ENCODE measurements around the gene LRRC4C. TPM values are rescaled to one million over a fixed set of nuclear protein-coding genes. Genes with fewer than 3 reads are reported as not detected.

LRRC4C gene
- total RNA-seq, 3 donors from 2014 or later (not counting 1 experiment from before 2014, with no cell fraction given) = not detected

DNA sequence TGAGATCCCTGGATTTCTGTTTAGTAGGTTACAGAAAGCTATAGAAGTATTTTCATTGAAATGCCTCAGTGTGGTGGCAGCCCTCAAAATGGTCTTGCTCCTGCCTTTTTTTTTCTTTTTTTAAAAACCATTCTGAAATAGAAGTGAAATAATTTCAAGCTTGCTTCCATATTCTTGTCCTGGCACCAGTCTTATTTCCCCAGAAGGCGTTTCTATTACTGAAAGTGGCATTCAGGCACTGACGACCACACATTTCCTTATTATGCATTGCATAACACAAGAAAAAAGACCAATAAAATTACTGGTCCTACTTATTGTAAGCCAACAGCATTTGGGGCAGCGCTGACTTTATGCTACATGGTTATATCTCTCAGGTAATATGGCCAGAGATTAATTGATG lies 24.5 kb upstream of the LRRC4C start:
- ATAC-seq (no peak), DNase-seq (no peak)
- no peaks in the 10 kb centered on the region for H3K9me3 ChIP-seq (ENCODE audit: control insufficient read depth, insufficient read depth, low read length)
- no peak overlapping the region for H3K4me3 ChIP-seq (ENCODE audit: low read length)
- Mint-ChIP-seq H3K4me3 (no peak overlapping the region), H3K27me3 (ENCODE audit: low read depth in 2 of 2) (no peaks in the 10 kb centered on the region), H3K36me3 (peaks cover 3% of the 10 kb centered on the region), H3K9me3 (peaks cover 10% of the 10 kb centered on the region in 2 donors), H3K27ac (no peak overlapping the region), H3K4me1 (no peaks in the 10 kb centered on the region)
- TF ChIP-seq, protein P1, sequence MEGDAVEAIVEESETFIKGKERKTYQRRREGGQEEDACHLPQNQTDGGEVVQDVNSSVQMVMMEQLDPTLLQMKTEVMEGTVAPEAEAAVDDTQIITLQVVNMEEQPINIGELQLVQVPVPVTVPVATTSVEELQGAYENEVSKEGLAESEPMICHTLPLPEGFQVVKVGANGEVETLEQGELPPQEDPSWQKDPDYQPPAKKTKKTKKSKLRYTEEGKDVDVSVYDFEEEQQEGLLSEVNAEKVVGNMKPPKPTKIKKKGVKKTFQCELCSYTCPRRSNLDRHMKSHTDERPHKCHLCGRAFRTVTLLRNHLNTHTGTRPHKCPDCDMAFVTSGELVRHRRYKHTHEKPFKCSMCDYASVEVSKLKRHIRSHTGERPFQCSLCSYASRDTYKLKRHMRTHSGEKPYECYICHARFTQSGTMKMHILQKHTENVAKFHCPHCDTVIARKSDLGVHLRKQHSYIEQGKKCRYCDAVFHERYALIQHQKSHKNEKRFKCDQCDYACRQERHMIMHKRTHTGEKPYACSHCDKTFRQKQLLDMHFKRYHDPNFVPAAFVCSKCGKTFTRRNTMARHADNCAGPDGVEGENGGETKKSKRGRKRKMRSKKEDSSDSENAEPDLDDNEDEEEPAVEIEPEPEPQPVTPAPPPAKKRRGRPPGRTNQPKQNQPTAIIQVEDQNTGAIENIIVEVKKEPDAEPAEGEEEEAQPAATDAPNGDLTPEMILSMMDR (IDR thresholded peaks at IDR 0.05) = no peak
- H3K27me3 ChIP-seq (ENCODE audit: control insufficient read depth, insufficient read depth, low read length) = no peaks in the 10 kb centered on the region
- H3K36me3 ChIP-seq (ENCODE audit: control insufficient read depth, insufficient read depth, low read length) = no peaks in the 10 kb centered on the region
- intact Hi-C loops (cut with micrococcal nuclease) = no loop called here
- H3K27ac ChIP-seq (ENCODE audit: low read length) = no peak overlapping the region
- 59% methylated on average over 2 of the region's 3 CpGs for WGBS (ENCODE audit: insufficient coverage)
- no peaks in the 10 kb centered on the region for H3K4me1 ChIP-seq (ENCODE audit: control insufficient read depth, insufficient read depth, low read length)

DNA sequence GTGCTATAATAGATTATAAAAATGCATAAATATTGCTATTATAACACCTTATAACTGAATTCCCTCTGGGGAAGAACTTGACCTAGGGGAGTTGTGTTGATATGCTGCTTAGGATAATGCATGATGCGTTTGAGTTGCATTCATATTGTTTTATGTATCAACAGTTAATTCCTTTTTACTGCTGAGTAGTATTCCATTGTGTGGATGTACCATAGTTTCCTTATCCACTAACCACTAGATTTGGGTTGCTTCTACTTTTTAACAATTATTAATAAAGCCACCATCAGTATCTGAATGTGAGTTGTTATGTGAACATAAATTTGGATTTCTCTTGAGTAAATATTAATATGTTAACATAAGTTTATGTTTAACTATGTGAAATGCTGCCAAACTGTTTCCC lies 19.7 kb upstream of the LRRC4C start:
- TF ChIP-seq, protein P1 (IDR thresholded peaks at IDR 0.05) = no peak
- no peak for ATAC-seq

DNA sequence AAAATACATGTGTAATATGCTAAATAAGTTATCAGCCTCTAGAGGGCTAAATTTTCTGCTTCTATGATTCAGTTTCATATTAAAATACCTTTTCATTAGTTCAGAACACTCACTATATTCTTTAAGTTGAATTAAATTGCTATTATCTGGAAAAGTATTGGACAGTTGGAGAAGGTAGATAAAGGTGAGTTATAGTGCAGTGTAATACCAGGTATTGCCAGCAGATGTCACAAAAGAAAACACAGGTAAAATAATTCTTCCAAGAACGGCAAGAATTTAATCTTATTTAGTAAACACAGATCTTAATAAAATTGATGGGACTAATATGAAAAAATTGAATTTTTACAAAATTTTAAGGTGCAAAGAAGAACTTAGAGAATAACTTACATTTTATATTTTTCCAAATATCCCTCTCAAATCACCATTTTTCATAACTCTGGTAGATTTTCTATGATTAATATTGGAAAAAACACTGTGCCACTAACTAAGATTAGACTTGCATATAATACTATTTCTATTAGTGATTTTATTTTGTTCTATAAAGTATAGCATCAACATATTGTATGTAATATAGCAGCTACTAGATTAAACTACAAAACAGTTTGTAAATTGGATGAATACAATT lies 1.7 kb upstream of the LRRC4C start:
- H3K9me3 Mint-ChIP-seq = peaks cover 3 to 10% of the 10 kb centered on the region in 2 donors
- H3K36me3 ChIP-seq (ENCODE audit: control insufficient read depth, insufficient read depth, low read length) = no peaks in the 10 kb centered on the region
- no peak overlapping the region for H3K27ac ChIP-seq (ENCODE audit: low read length)
- no CpG with 5 or more reads among the region's 1 CpG for WGBS (ENCODE audit: insufficient coverage)
- ATAC-seq (no peak), DNase-seq (peak in 1 of 2 donors; percentile 3)
- H3K4me3 Mint-ChIP-seq = no peak overlapping the region
- no peak overlapping the region for H3K4me3 ChIP-seq (ENCODE audit: low read length)
- H3K27me3 Mint-ChIP-seq (ENCODE audit: low read depth in 2 of 2) = peaks cover 0 to 10% of the 10 kb centered on the region in 2 donors
- no peak overlapping the region for H3K27ac Mint-ChIP-seq
- no peaks in the 10 kb centered on the region for H3K36me3 Mint-ChIP-seq
- H3K9me3 ChIP-seq (ENCODE audit: control insufficient read depth, insufficient read depth, low read length) = no peaks in the 10 kb centered on the region
- intact Hi-C loops (cut with micrococcal nuclease) = no loop called here
- TF ChIP-seq, protein P1 (IDR thresholded peaks at IDR 0.05) = no peak
- no peaks in the 10 kb centered on the region for H3K4me1 ChIP-seq (ENCODE audit: control insufficient read depth, insufficient read depth, low read length)
- H3K4me1 Mint-ChIP-seq = no peaks in the 10 kb centered on the region
- no peaks in the 10 kb centered on the region for H3K27me3 ChIP-seq (ENCODE audit: control insufficient read depth, insufficient read depth, low read length)

More for the DNA sequence above, 19.7 kb upstream of the LRRC4C start:
- Mint-ChIP-seq H3K4me1 (no peaks in the 10 kb centered on the region), H3K9me3 (peaks cover 7 to 12% of the 10 kb centered on the region in 2 donors), H3K27me3 (ENCODE audit: low read depth in 2 of 2) (no peaks in the 10 kb centered on the region), H3K36me3 (peaks cover 6% of the 10 kb centered on the region), H3K4me3 (no peak overlapping the region), H3K27ac (no peak overlapping the region)
- no peak for DNase-seq
- Histone ChIP-seq H3K4me1 (ENCODE audit: control insufficient read depth, insufficient read depth, low read length) (no peaks in the 10 kb centered on the region), H3K36me3 (ENCODE audit: control insufficient read depth, insufficient read depth, low read length) (no peaks in the 10 kb centered on the region), H3K4me3 (ENCODE audit: low read length) (no peak overlapping the region), H3K9me3 (ENCODE audit: control insufficient read depth, insufficient read depth, low read length) (no peaks in the 10 kb centered on the region), H3K27ac (ENCODE audit: low read length) (no peak overlapping the region), H3K27me3 (ENCODE audit: control insufficient read depth, insufficient read depth, low read length) (no peaks in the 10 kb centered on the region)
- no CpG with 5 or more reads among the region's 1 CpG for WGBS (ENCODE audit: insufficient coverage)
- intact Hi-C loops (cut with micrococcal nuclease) = no loop called here

DNA sequence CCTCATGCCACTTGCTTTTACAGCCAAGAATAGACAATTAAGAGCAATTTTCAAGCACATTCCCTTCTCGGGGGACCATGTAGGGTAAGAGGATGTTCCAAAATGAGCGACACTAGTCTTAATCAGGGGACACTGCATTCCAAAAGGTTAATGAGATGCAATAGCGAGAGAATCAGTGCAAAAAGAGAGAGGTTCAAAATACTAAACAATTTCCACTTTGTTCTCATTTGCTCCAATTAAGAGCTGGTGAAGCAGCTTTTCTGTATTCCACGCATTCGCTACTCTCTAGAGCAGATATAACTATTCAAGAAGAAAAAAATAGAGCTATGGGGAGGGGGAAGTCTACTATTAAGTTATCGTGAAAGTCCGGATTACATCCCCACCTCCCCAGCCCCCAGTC lies 811 bp downstream of the LRRC4C start:
- no peak for DNase-seq
- WGBS (ENCODE audit: insufficient coverage) = 20% methylated on average over 3 of the region's 7 CpGs
- H3K4me3 Mint-ChIP-seq = no peak overlapping the region
- TF ChIP-seq, protein P1 (IDR thresholded peaks at IDR 0.05) = no peak
- Histone ChIP-seq H3K27me3 (ENCODE audit: control insufficient read depth, insufficient read depth, low read length) (no peaks in the 10 kb centered on the region), H3K27ac (ENCODE audit: low read length) (no peak overlapping the region), H3K4me3 (ENCODE audit: low read length) (no peak overlapping the region), H3K9me3 (ENCODE audit: control insufficient read depth, insufficient read depth, low read length) (no peaks in the 10 kb centered on the region), H3K4me1 (ENCODE audit: control insufficient read depth, insufficient read depth, low read length) (no peaks in the 10 kb centered on the region), H3K36me3 (ENCODE audit: control insufficient read depth, insufficient read depth, low read length) (no peaks in the 10 kb centered on the region)
- no peak for ATAC-seq
- peaks cover 4 to 5% of the 10 kb centered on the region in 2 donors for H3K9me3 Mint-ChIP-seq
- H3K27ac Mint-ChIP-seq = no peak overlapping the region
- H3K4me1 Mint-ChIP-seq = no peaks in the 10 kb centered on the region
- H3K27me3 Mint-ChIP-seq (ENCODE audit: low read depth in 2 of 2) = peaks cover 0 to 10% of the 10 kb centered on the region in 2 donors
- no peaks in the 10 kb centered on the region for H3K36me3 Mint-ChIP-seq
- intact Hi-C loops (cut with micrococcal nuclease) = no loop called here

Data from natural killer cell (primary cell).